GM12874 (cell line): ENCODE results near the gene IL18.

Experiments
- TF ChIP-seq, protein P1 (sequence below): IDR thresholded peaks from 2 replicates; pipeline ENCODE4 v1.5.1; 2011; ENCODE audit warnings: low read depth, mild to moderate bottlenecking, control low read depth, low read length, moderate library complexity; ENCODE audit not compliant: insufficient read depth

IL18 gene

DNA sequence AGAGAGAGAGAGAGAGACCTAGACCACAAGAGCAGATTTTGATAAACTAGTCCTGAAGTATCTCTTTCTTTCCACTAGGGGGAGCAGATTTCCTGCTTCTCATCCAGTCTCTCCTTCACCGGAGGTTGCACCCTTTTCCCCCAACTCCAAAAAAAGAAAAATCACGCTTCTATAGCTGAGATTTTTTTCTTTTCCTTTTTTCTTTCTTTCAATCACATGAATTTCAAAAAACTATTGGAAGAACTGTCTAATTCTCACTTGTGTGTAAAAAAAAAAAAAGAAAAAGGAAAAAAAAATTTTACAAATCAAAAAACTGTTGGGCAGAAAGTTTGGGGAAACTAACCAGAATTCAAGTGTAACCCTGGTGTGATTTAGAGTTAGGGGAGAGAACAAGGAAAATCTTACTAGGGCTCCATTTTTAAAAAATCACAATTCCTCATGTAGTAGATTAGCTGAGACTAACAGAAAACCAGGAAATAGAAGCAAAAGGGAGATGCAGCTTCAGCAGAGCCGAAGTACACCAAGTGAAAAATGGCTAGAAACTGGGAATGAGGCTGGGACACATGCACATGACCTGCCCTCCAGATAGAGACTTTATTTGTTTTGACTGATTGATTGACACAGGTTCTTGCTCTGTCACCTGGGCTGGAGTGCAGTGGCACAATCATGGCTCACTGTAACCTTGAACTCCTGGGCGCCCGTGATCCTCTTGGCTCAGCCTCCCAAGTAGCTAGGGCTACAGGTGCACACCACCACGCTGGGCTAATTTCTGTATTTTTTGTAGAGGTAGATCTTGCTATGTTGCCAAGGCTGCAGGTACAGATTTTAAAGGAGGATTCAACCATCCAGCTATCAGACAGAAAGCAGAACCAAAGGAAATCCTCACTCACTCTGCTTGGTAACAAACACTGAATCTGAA is 50.1 kb downstream of the IL18 start:
- TF ChIP-seq, protein P1, sequence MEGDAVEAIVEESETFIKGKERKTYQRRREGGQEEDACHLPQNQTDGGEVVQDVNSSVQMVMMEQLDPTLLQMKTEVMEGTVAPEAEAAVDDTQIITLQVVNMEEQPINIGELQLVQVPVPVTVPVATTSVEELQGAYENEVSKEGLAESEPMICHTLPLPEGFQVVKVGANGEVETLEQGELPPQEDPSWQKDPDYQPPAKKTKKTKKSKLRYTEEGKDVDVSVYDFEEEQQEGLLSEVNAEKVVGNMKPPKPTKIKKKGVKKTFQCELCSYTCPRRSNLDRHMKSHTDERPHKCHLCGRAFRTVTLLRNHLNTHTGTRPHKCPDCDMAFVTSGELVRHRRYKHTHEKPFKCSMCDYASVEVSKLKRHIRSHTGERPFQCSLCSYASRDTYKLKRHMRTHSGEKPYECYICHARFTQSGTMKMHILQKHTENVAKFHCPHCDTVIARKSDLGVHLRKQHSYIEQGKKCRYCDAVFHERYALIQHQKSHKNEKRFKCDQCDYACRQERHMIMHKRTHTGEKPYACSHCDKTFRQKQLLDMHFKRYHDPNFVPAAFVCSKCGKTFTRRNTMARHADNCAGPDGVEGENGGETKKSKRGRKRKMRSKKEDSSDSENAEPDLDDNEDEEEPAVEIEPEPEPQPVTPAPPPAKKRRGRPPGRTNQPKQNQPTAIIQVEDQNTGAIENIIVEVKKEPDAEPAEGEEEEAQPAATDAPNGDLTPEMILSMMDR, result peak; percentile 57

DNA sequence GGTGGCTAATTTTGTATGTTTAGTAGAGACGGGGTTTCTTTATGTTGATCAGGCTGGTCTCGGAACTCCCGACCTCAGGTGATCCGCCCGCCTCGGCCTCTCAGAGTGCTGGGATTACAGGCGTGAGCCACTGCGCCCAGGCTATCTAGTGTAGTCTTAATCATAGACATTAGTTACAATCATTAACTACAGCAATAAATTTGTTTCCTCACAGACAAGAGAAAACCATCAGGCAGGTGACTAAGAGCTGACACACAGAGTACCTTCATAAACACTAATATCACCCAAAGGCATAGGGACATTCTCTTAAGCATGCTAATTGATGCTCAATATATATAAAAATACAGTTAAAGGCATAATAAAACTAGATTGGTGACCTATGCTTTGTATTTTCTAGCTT is 57.8 kb downstream of the IL18 start:
- TF ChIP-seq, protein P1, result no peak

DNA sequence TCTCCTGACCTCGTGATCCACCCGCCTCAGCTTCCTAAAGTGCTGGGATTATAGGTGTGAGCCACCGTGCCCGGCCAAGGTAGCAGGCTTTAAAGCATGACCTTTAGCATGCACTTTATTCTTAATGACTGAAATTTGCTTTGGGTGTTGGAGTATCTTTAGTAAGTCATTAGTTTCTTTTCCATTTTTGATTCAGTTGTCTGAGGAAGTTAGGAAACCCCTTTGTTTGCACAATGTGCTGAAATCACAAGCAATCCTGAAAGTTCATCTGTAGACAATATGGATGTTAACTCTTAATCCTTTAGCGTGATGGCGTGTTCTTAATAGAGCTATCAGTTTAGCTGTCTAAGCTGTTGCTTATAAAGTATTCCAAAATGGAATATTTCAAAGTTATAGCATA is 60.4 kb downstream of the IL18 start:
- TF ChIP-seq, protein P1, result no peak

DNA sequence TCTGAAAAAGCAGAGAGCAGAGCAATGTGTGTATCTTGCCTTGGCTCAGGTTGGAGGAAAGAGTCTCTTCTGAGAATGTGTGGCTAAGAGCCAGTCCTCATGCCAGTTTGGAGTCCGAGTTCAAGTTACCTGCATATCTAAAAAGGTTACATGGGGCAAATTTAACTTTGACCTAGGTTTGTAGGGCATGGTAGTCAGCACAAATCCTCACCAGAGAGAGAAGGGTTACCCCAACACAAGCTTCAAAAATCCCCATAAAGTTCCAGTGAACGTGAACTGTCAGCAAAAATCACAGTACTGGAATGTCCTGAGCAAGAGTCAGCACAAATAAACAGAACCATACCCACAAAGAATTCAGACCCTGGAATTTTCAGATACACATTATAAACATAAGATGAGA is 63.4 kb downstream of the IL18 start:
- TF ChIP-seq, protein P1, result no peak

DNA sequence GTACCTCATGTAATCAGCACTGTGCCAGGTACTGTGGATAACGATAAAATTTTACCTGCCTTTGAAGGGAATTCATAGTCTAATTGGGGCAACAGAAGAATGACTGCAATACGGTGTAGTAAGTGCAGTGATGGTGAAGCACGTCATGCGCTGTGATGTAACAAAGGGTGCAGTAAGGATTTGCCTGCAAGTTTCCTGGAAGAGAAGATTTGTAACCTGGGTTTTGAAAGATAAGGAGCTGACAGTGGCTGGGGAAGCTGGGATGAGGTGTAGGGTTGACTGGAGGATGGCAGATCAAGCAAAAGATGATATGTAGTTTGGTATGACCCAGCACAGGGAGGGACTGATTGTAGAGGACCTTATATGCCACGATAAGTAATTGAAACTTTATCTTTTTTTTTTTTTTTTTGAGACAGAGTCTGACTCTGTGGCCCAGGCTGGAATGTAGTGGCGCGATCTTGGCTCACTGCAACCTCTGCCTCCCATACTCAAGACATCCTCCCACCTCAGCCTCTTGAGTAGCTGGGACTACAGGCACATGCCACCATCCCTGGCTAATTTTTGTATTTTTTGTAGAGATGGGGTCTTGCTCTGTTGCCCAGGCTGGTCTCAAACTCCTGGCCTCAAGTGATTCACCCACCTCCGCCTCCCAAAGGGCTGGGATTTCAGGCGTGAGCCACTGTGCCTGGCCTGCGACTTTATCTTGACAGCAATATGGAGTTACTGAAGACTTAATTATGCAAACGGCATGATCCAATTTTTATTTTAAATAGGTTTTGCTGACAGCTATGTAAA is 66.0 kb downstream of the IL18 start:
- TF ChIP-seq, protein P1, result no peak

DNA sequence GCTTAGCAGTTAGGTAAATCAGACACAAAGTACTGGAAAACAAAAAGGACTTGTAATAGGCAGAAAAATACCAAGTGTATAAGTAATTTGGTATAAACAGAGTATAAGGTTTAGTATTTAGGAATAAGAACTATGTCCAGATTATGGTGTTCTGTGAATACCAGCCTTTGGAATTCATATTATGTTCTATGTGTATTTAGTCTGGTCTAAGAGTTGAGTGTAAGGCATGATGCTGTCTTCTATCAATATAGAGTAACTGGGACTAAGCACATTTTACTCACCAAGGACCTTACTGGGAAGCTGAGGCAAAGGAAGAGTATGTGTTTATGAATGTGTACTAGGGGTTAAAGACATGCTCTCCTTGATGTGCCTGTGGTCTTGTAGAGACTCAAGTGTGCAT is 67.7 kb downstream of the IL18 start:
- TF ChIP-seq, protein P1, result no peak
